ENCODE data around the gene EN1.

EN1 gene

GRCh38 chr2:118801151-118801550, 46.3 kb downstream of the EN1 start:
- in situ Hi-C loops (cut with MboI; ENCODE audit: low sequenced_read_pairs, unreplicated experiment) = no loop called here
- no peak for DNase-seq (ENCODE audit: low spot score)
- no peak for TF ChIP-seq CTCF (IDR thresholded peaks at IDR 0.05; ENCODE audit: borderline replicate concordance, control extremely low read depth, extremely low read depth, insufficient read depth, missing control alignments)

DNA sequence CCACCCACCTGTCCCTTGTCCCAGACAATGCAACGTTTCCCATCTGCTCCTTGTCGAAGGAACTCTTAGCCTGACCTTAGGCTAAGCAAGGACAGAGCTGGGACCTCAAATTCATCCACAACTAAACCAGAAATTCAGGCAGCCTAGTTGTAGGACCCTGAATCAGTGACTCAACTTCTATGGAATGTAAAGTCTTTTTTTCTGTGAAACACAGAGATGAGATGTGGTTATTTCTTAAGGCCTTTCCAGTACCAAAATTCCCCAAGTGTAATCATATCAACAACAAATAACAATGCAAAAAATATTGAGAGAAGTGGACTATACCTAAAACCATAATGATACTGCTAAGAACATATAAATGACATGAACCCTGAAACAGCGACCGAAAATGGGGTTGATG, 46.7 kb downstream of the EN1 start:
- no peak for TF ChIP-seq CTCF (IDR thresholded peaks at IDR 0.05; ENCODE audit: borderline replicate concordance, control extremely low read depth, extremely low read depth, insufficient read depth, missing control alignments)
- in situ Hi-C loops (cut with MboI; ENCODE audit: low sequenced_read_pairs, unreplicated experiment) = no loop called here
- no peak for DNase-seq (ENCODE audit: low spot score)

- in situ Hi-C loops (cut with MboI; ENCODE audit: low sequenced_read_pairs, unreplicated experiment) = no loop called here
- no peak for TF ChIP-seq CTCF (IDR thresholded peaks at IDR 0.05; ENCODE audit: borderline replicate concordance, control extremely low read depth, extremely low read depth, insufficient read depth, missing control alignments)
- DNase-seq (ENCODE audit: low spot score) = no peak
Observed at GRCh38 chr2:118794546-118794945, 52.9 kb downstream of the EN1 start.
